Measurements from ENCODE around the gene CDR2L.
"Not testable (repeated sequence)": the region's sequence is repeated elsewhere in the genome, so short reads cannot be mapped to it uniquely, and the experiment has no call there.

The CDR2L gene

GRCh38 chr17:75004371-75004770 is 16.9 kb downstream of the CDR2L start:
- no peak for TF ChIP-seq ZNF274 (IDR thresholded peaks at IDR 0.05; ENCODE audit: low read depth, low read length)
- no peak overlapping the region for H3K4me3 ChIP-seq (ENCODE audit: low read length)

DNA sequence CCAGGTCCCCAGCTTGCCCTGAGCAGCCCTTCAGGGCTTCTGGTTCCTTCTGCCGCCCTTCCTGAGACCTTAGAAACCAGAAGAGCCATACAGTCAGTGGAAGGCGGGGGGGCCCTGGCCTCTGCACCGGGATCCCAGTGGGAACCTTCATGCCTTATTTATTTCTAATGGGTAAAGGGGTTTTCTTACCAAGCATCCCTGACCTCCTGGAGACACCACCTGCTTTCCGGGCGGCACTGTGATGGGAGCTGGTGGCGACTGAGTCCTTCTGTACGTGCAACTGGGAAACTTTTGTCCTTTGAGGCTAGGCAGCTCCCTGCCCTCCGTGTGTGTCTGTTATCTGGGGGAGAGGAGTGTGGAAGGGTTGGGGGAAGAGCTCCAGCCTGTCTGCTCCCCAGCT is 17.9 kb downstream of the CDR2L start:
- TF ChIP-seq ZNF274 (IDR thresholded peaks at IDR 0.05; ENCODE audit: low read depth, low read length): no peak
- no peak overlapping the region for H3K4me3 ChIP-seq (ENCODE audit: low read length)

DNA sequence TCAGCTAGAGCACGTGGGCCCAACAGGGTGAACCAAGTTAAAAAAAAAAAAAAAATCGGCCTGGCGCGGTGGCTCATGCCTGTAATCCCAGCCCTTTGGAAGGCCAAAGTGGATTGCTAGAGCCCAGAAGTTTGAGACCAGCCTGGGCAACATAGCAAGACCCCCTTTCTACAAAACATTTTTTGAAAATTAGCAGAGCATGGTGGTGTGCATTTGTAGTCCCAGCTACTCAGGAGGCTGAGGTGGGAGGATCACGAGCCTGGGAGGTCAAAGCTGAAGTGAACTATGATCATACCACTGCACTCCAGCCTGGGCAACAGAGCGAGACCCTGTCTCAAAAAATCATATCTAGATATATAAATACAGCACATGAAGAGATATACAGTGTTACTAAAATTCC is 18.7 kb downstream of the CDR2L start:
- not testable (repeated sequence) for H3K4me3 ChIP-seq (ENCODE audit: low read length)

DNA sequence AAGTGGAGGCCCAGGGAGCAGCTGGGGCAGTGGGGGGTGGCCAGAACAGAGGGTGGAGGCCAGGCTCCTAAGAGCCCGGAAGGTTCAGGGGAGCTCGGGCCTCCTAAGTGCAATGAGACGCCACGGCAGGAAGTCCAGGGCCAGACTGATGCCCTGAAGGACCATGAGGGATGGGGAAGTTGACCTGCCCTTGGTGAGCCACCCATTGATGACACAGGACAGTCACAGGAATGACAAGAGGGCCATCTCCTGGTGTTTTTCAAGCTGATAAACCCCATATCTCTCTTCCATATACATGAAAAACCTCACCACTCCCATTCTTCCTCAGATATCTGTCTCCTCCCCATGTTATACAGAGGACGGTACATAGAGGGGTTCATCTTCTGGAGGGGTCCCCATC is 19.2 kb downstream of the CDR2L start:
- H3K4me3 ChIP-seq (ENCODE audit: low read length): no peak overlapping the region
- no peak for TF ChIP-seq ZNF274 (IDR thresholded peaks at IDR 0.05; ENCODE audit: low read depth, low read length)

GRCh38 chr17:75008373-75008772 is 20.9 kb downstream of the CDR2L start:
- no peak for TF ChIP-seq ZNF274 (IDR thresholded peaks at IDR 0.05; ENCODE audit: low read depth, low read length)
- H3K4me3 ChIP-seq (ENCODE audit: low read length): no peak overlapping the region

DNA sequence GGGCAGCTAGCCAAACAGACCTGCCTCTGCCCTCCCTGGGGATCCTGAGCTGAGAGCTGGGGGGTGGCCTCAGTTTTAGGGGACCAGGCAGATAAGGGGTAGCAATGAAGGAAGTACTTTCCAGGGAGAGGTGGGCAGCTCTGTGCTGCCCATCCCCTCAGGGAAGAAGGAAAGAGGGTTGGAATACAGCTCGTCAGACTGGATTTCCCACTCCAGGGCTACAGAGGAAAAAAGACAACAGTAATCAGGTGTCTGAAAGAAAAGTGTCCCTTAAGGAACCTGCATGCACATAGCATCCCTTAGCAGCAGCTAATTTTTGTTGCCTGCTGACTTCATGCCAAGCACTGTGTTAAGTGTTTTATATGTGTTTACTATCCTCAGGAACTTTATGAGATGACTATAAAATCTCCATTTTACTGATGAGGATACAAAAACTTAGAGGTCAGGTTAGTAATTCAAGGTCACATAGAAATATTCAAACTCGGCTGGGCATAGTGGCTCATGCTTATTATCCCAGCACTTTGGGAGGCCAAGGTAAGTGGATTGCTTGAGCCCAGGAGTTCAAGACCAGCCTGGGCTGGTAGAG is 21.8 kb downstream of the CDR2L start:
- no peak overlapping the region for H3K4me3 ChIP-seq (ENCODE audit: low read length)
- no peak for TF ChIP-seq ZNF274 (IDR thresholded peaks at IDR 0.05; ENCODE audit: low read depth, low read length)

GRCh38 chr17:75010683-75011400 is 23.4 kb downstream of the CDR2L start:
- TF ChIP-seq ZNF274 (IDR thresholded peaks at IDR 0.05; ENCODE audit: low read depth, low read length): no peak
- H3K4me3 ChIP-seq (ENCODE audit: low read length): no peak overlapping the region

GRCh38 chr17:75011401-75012095 is 24.1 kb downstream of the CDR2L start:
- no peak for TF ChIP-seq ZNF274 (IDR thresholded peaks at IDR 0.05; ENCODE audit: low read depth, low read length)
- H3K4me3 ChIP-seq (ENCODE audit: low read length): peak overlapping the region; percentile 99; the same call in 1 of the 2 replicates

- no peak for TF ChIP-seq ZNF274 (IDR thresholded peaks at IDR 0.05; ENCODE audit: low read depth, low read length)
- H3K4me3 ChIP-seq (ENCODE audit: low read length): peak overlapping the region; percentile 99; the same call in 1 of the 2 replicates
These were observed 24.6 kb downstream of the CDR2L start for GRCh38 chr17:75012096-75012345.

DNA sequence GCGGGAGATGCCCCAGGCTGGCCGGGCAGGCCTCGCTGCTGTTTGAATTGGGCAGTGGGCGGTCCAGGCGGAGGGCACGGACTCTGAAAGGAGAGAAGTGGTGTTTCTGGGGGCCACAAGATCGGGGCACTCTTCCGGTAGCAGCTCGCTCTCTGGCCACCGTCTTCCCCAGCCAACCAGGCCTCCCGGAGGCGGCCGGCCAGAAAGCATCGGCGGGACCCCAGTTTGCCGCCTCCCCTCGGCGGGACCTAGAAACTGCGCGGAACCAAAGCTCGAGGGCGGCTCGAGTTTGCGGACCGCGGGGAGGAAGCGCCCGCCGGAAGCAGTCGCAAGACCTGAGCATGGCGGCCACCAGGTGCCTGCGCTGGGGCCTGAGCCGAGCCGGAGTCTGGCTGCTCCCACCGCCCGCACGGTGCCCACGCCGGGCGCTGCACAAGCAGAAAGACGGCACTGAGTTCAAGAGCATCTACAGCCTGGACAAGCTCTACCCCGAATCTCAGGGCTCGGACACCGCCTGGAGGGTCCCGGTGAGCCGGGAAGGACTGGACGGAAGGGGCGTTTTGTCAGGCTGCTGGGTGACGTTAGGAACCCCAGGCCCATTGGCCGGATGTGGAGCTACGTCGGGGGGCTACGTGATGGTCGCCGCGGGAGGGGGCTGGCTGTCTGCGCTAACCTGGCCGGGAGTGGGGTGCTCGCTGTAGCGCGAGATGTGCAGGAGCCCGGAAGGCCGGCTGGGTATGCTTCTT is 25.1 kb downstream of the CDR2L start, which contains the start of gene MRPL58:
MRPL58 (plus strand) TSS at position 325 of the 746 bp plus-strand sequence; CDS start at position 342, 17 bp downstream.
- no peak for TF ChIP-seq ZNF274 (IDR thresholded peaks at IDR 0.05; ENCODE audit: low read depth, low read length)
- H3K4me3 ChIP-seq (ENCODE audit: low read length): peak within 1 kb of the TSS; percentile 99

DNA sequence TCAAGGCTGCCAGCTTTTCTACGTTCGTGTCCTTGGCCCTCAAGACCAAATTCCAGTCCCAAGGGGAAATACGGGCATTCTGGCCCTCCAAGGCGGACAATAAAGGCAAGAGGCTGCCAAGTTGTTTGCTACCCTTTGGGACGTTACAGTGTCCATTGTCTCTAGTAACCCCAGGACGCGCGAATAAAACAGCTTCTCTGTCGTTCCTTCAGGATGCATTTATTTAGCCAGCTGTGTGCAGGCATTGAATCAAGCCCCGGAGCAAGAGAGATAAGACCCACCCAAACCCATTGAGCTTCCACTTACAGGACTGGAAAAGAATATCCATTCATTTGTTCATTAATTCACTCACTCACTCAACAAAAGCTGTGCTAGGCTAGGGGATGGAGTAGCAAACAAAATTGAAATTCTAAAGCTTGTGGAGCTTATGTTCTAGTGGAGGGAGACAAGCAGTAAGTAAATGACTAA is 25.7 kb downstream of the CDR2L start:
- no peak for TF ChIP-seq ZNF274 (IDR thresholded peaks at IDR 0.05; ENCODE audit: low read depth, low read length)

GRCh38 chr17:75019146-75019545 is 31.7 kb downstream of the CDR2L start:
- H3K4me3 ChIP-seq (ENCODE audit: low read length): no peak overlapping the region
- TF ChIP-seq ZNF274 (IDR thresholded peaks at IDR 0.05; ENCODE audit: low read depth, low read length): no peak

More for the DNA sequence above, 25.7 kb downstream of the CDR2L start:
- H3K4me3 ChIP-seq (ENCODE audit: low read length): peak overlapping the region; percentile 99

DNA sequence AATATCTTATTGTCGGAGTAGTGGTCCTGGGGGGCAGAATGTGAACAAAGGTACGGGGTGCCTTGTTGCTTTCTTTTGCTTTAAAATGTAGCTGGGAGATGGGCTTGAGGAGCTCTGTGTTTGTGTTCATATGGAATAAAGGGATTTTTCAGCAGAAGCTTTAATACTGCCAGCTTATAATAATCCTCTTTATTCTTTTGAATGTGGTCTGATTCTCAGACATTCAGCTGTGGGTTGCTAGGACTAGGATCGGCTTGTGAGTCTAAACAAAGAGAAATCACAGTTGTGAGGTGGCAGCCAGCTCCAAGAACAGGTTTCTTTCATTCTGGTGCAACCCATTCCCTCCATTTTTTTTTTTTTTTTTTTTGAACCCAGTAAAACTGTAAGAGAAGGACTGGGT is 32.3 kb downstream of the CDR2L start:
- no peak for TF ChIP-seq ZNF274 (IDR thresholded peaks at IDR 0.05; ENCODE audit: low read depth, low read length)
- H3K4me3 ChIP-seq (ENCODE audit: low read length): no peak overlapping the region

- no peak overlapping the region for H3K4me3 ChIP-seq (ENCODE audit: low read length)
- no peak for TF ChIP-seq ZNF274 (IDR thresholded peaks at IDR 0.05; ENCODE audit: low read depth, low read length)
These were observed 33.1 kb downstream of the CDR2L start for GRCh38 chr17:75020331-75021110.

All from GM08714 (cell line).